NCI-H2081 treated with DMSO at 0.1 percent for 48 hours (cell line): ENCODE measurements around the gene MYH11.

Experiments used
- DNase-seq: peaks from one replicate; lab custom pipeline; 2025; lab: John Stamatoyannopoulos, UW

The MYH11 gene

DNA sequence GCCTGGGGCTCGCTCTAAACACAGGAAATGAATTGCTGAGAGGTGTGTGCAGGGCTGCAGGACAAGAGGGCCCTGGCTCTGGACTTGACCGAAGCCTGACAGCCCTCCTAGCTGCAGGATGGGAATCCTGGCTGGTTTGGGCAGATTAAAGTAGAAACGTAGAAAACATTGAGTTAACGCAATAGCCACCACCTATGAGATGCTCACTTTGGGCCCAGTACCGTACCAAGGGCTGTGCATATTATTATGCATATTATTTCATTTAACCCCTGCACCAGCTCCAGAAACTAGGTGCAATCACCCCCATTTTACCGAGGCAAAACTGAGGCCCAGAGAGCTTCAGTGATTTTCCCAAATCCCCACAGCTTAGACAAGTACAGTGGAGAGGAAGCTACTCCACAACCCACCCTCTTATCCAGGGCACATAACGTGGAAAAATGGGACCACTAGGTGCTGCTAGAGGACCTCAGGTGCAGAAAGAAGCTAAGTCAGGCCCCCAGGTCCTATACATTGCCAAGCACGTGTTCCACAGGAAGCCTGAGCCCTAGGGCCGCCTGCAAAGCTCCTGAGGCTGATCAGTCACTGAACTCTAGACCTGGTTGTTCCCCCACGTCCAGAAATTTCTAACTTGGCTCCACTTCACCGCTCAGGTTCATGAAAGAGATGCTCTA, 79.2 kb downstream of the MYH11 start:
- DNase-seq: no peak

DNA sequence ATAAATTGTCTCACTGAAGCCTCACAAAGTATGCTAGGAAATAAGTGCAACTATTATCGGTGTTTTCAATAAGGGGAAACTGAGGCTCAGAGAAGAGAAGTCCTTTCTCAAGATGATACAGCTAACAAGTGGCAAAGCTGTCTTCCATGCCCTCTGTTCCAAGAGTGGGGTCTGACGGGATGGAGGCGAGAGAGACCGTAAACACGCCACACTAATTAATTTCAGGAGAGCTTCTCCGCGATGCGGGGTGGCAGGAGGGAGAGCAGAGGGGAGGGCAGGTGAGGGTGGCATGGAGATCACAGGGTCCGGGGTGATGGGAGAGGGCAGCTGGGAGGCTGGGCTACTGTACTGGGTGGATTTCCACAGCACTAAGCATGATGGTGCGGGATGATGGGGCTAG, 80.3 kb downstream of the MYH11 start:
- no peak for DNase-seq

DNA sequence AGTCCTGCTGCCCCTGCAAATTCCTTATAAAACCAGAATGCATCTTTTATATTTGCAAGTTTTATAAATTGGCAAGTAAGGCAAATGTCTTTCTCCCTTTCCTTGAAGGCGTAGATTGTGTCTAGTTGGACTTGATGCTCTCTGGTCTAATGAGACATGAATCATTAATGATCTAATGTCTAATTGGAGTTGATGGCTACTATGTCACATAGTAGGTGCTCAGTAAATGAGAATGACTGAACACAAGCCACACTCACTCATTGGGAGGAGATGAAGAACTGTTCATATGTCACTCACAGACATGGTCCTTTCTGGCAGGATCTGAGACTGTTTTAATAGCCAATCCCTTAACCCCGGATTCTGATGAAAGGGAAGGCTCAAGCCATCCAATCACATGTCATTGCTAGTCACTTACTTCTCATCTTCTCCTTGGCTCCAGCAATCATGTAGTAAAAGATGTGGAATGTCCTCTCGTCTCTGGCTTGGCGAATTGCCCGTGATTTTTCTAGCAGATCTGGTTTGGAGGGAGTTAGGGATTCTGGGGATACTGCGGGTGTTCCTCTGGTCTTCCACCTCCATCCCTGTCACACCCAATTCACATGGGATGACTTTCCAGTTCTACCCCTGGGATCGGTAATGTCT, 81.0 kb downstream of the MYH11 start:
- DNase-seq: no peak

DNA sequence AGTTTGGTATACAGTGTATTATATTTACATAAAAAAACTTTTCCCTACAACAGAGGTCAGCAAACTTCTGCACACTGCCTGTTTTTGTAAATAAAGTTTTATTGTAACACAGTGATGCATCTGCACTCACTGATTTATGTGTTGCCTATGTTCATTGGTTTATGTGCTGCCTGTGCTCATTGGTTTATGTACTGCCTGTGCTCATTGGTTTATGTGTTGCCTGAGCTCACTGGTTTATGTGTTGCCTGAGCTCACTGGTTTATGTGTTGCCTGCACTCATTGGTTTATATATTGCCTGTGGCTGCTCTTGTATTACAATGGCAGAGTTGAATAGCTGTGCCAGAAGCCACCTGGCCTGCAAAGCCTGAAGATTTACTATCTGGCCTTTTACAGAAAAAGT, 81.6 kb downstream of the MYH11 start:
- DNase-seq: no peak

DNA sequence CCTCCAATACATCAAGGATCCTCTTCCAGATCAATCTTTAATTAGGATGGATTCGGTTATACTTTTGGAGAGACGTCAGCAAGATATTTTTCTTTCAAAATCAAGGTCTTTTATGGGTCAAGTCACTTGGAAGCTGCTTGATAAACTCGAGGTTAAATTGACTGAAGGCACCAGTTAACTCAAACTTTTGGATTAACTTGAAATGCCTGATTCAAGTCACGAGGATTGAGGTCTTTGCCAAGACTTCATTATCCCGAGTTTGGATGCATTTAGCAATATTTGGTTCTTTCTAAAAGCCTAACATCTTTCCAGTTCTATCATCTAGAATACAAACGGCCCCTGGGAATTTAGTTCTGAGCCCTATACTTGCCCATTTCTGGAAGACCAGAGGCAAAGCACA, 82.9 kb downstream of the MYH11 start:
- DNase-seq: no peak

DNA sequence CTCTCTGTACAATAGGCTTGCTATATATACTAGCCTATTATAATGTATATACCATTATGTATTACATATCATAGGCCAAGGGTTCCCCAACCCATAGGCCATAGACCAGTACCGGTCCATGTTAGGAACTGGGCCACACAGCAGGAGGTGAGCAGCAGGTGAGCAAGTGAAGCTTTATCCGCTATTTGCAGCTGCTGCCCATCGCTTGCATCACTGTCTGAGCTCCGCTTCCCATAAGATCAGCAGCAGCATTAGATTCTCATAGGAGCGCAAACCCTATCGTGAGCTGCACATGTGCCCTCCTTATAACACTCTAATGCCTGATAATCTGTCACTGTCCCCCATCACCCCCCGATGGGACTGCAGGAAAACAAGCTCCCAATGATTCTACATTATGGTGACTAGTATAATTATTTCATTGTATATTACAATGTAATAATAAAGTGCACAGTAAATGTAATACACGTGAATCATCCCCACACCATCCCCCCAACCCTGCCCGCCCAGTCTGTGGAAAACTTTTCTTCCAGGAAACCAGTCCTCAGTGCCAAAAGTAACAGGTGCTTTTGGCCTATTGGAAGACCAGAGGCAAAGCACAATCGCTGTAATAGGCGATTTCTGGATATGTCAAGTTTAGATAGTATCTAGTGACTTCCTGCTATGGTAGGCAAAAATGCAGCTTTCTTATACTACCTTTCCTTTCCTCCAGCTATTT, 84.1 kb downstream of the MYH11 start:
- no peak for DNase-seq

DNA sequence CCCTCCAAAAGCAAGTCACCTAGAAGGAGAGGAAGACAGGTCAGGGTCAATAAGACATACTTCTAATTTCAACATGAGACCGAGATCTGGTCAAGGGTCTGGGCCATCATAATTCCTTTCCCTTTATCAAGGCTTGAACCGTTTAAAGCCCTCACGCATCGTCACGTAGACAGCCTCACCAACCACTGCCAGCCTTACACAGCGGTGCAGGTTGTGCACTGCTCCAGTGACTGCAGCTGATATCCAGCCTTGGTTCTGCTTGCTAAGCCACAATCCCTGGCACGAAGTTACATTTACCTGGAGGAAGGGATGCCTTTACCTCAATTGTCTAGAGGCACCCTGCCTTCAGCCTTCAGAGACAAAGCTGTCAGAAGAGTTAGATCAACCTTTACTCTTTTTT, 85.1 kb downstream of the MYH11 start:
- DNase-seq: no peak

DNA sequence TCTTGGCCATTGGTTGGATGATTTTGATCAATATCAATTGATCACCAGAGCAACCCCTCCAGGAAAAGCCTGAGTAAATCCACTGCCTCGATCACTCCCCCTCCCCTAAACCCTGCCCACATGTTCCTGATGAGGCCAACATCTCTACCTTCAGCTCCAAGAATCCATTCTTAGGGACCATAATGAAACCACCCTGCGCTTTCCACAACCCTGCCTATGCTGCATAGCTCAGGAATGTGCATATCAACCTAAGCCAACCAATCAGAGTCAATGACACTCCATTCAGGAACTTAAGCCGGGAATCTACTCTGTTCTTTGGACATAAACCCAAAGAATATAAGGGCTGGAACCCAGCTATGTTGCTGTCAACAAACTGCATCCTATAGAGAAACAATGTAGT, 86.3 kb downstream of the MYH11 start:
- no peak for DNase-seq

DNA sequence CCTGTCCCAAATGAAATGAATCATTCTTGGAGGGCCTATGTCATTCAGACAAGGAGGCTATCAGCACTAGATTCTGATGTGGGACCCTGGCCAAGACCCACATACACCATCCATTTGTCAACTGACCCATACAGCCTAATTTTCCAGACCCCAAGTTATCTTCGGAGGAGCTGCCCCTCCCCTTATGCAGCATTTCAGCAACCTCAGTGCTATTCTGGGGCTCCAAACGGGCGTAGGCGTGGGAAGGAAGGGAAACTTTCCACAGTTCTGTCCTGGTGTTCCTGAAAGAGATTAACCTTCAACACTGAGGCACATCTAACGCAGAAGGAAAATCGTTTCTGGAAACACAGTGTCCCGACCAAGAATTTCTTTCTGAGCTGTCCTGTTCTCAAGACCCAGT, 86.7 kb downstream of the MYH11 start:
- no peak for DNase-seq

DNA sequence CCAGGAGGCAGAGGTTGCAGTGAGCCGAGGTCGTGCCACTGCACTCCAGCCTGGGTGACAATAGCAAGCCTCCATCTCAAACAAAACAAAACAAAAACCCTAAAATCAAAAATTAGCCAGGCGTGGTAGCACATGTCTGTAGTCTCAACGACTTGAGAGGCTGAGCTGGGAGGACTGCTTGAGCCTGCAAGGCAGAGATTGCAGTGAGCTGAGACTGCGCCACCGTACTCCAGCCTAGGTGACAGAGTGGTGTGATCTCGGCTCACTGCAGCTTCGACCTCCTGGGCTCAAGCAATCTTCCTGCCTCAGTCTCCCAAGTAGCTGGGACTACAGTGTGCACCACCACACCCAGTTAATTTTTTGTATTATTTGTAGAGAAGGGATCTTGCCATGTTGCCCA, 87.6 kb downstream of the MYH11 start:
- no peak for DNase-seq

DNA sequence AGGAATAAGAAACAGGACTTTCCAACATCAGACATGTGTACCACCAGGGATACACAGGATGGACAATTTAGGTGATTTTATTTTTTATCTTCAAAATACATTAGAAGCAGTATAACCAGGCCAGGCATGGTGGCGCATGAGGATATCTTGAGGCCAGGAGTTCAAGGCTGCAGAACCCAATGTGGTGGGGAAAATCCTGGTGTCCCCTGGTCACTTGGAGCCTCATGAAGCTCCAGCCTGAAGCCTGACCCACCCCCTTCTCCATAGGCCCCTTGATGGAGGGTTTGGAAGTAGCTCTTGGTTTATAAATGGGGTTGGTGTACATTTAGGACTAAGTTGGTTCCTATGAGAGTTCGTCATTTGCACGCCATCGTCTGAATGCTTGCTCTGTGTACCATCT, 88.6 kb downstream of the MYH11 start:
- no peak for DNase-seq

DNA sequence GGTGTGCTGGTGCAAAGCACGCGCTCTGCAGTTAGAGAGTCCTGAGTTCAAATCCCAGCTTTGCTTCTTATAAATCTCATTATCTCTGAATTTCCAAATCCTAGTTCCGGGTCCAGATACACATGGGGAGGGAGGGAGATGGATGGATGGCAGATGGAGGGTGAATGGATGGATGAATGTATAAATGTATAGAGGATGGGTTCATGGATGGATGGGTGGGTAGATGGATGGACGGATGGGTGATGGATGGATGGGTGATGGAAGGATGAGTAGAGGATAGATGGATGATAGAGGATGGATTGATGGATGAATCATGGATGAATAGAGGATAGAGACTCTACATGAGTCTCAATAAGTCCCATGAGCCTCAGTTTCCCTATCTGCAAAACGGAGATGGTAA, 89.9 kb downstream of the MYH11 start:
- no peak for DNase-seq

DNA sequence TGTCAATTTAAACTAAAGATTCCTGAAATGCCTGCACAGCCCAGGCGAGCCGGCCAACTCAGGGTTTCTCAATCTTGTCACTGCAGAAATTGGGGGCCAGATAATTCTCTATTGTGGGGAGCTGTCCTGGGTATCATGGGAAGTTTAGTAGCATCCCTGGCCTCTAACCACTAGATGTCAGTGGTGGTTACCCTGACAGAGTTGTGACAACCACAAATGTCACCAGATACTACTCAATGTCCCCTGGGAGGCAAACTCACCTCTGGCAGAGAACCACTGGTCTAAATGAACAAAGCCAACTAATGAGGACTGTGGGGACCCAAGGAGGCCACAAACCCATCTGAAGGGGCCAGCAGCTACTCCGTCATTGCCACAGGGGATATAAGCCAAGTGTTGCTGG, 90.9 kb downstream of the MYH11 start:
- DNase-seq: no peak

DNA sequence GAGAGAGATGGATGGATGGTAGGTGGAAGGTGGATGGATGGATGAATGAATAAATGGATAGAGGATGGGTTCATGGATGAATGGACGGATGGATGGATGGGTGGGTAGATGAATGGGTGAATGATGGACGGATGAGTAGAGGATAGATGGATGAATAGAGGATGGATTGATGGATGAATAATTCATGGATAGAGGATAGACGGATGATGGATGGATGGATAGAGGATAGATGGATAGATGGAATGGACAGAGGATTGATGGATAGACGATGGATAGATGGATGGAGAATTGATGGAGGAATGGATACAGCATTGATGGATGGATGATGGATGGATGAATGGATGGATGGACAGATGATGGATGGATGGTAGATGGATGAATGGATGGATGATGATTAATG, 91.7 kb downstream of the MYH11 start:
- no peak for DNase-seq

DNA sequence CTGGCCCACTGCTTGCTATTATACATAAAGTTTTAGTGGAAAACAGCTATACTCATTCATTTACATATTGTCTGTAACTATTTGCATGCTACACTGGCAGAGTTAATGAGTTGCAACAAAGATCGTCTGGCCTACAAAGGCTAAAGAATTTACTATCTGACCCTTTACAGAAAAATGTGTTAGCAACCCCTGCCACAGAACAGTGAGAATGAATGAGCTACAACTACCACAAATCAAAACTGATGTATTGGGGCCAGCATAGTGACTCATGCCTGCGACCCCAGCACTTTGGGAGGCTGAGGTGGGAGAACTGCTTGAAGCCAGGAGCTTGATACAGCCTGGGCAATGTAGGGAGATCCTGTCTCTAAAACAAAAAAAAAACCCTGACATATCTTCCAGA, 92.7 kb downstream of the MYH11 start:
- DNase-seq: no peak

DNA sequence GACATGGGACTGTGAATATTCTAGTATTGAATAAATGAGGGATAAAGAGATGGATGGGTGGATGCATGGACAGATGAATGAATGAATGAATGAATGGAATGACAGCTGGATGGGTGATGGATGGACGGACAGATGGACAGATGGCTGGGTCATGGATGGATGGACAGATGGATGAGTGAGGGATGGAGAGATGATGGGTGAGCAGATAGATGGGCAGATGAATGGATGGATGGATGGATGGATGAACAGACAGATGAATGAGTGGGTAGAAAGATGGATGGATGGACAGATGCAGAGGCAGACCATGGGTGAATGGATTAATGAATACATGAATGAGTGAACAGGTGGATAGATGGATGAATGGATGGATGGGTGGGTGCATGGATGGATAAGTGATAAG, 96.7 kb downstream of the MYH11 start:
- DNase-seq: no peak

DNA sequence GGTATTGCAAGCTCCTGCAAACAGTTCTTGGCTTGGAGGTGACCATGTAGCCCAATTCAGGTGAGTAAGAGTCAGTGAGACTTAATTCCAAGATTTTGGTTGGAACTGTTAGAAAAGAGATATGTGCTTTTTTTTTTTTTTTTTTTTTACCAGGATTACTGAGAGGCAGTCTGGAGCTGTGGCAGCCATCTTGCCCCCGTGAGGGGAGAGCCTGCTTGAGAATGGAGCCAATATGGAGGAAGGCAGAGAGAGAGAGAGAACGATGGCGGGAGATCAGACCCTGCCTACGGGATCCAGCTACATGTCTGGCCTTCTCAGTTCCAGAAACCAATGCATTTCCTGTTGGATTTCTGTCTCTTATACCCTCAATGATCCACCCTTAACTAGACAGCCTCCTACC, 97.8 kb downstream of the MYH11 start:
- no peak for DNase-seq

DNA sequence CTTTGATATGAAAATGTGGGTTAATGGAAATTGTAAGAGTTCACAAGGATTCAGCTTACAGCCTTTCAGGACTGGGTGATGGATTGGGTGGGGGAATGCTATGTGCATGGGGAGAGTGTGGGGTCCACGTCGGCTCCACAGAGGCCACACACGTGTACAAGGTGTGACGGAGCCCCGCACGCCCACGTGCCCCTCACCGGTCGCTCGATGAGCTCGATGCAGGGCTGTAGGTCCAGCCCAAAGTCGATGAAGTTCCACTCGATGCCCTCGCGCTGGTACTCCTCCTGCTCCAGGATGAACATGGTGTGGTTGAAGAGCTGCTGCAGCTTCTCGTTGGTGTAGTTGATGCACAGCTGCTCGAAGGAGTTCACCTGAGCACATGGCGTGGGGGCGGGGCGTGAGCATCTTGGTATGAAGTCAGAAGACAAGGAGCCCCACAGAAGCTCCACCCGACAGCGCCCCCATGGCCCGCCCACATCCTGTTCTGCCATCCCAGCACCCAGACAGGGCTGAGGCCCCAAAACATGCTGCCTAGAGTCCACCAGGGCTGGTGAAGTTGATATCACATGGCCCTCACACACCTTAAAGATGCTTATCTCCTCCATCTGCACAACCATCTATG, 99.1 kb downstream of the MYH11 start:
- no peak for DNase-seq

DNA sequence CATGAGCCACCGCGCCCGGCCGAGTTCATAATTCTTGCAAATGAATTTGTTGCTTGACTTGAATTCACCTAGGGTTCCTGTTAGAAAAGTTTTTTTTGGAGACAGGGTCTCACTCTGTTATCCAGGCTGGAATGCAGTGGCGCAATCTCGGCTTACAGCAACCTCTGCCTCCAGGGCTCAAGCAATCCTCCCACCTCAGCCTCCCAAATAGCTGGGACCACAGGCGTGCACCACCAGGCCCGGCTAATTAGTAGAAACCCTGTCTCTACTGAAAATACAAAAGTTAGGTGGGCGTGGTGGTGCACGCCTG, 99.8 kb downstream of the MYH11 start:
- no peak for DNase-seq

DNA sequence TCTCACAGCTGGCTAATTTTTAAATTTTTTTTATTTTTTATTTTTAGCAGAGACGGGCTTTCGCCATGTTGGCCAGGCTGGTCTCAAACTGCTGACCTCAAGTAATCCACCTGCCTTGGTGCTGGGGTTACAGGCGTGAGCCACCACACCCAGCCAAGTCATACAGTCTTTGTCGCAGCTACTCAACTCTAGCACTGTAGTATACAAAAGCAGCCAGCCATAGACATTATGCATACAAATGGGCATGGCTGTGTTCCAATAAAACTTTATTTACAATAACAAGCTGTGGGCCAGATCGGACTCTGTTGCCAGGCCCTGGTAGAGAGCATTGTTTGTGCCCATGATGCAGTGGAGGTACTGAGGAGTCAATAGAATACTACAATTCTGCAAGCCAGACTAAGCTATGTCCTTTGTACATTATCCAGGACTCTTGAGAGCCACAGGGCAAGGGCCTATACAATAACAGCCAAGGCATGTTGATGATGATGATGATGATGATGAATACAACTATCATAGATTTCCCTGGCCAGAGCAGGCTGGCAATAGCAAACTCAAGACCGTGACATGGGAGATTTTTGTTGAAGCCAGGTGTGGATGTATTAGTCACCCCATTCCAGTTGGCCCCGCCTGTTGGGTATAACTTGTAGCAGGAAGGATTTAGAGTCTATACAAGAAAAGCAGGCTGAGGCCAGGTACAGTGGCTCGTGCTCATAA, 101.8 kb downstream of the MYH11 start:
- DNase-seq: no peak

DNA sequence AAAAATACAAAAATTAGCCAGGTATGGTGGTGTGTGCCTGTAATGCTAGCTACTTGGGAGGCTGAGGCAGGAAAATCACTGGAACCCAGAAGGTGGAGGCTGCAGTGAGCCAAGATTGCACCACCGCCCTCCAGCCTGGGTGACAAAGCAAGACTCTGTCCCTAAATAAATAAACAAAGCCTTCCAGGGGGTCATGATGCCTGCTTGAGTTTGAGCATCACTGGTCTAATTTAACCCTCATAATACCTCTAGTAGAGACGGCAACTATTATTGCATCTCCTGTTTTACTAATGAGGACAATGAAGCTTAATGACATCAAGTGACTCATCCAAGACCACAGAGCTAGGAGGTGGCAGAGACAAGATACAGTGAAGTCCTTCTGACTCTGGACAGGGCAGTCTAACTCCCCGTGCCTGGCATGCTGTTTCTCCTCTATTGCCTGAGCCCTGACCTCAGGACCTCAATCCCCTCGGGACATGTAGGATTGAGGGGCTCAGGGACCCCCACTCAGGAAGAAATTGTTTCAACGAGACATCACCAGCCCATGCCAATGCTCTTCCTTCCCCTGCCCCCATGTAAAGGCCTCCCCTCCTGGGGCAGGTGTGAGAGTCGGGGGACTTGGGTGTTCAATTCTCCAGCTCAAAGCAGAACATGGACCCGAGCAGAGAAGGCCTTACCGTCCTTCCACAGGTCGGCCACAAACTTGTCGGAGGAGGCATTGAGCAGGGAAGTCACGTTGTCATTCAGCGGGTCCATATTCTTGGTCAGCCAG, 103.9 kb downstream of the MYH11 start:
- no peak for DNase-seq

DNA sequence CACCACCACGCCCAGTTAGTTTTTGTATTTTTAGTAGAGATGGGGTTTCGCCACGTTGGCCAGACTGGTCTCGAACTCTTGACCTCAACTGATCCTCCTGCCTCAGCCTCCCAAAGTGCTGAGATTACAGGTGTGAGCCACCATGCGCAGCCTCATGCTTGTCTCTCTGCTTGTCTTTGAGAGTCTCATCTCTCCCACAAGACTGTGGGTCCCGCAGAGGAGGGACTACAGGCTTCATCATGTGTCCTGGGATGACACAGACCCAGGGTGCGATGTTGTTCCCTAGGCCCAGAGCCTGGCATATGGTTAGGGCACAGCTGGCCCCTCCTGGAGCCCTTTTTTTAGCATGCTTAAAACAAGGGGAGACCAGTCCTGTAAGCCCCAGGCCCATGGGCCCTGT, 104.9 kb downstream of the MYH11 start:
- DNase-seq: no peak
